GM12891 (cell line): ENCODE measurements around the gene GMCL2.

Experiments used
- PAX5 ChIP-seq: IDR thresholded peaks from 2 replicates; pipeline ENCODE4 v1.6.1; 2011; ENCODE audit warnings: low read length, moderate library complexity, mild to moderate bottlenecking; ENCODE audit not compliant: insufficient read depth, severe bottlenecking
- POLR2A ChIP-seq: IDR thresholded peaks from 2 replicates; pipeline ENCODE4 v1.6.1; 2011; ENCODE audit warnings: low read depth, low read length, control low read depth

- TF ChIP-seq PAX5 (no peak), POLR2A (no peak)
Measured at GRCh38 chr5:178141550-178141949, 45.6 kb downstream of the GMCL2 start.
